Progenitor cell of endocrine pancreas (in vitro differentiated cells): ENCODE data around the gene EIF2S2. TPM values are rescaled to one million over a fixed set of nuclear protein-coding genes. Genes with fewer than 3 reads are reported as not detected.

Source experiments
- DNase-seq: peaks from one replicate; pipeline ENCODE4 v3.0.0; 2021; ENCODE audit warnings: low spot score; ENCODE audit not compliant: unreplicated experiment
- H3K27ac Mint-ChIP-seq: 2 replicates; pipeline ENCODE4 v1.8.0; 2021; ENCODE audit warnings: mild to moderate bottlenecking, moderate library complexity, mixed read lengths
- H3K27me3 Mint-ChIP-seq: 2 replicates; pipeline ENCODE4 v1.8.0; 2021; ENCODE audit warnings: mixed read lengths
- H3K36me3 Mint-ChIP-seq: 2 replicates; pipeline ENCODE4 v1.8.0; 2022; ENCODE audit warnings: mixed read lengths; ENCODE audit not compliant: insufficient read depth
- H3K4me1 Mint-ChIP-seq: 2 replicates; pipeline ENCODE4 v1.8.0; 2021; ENCODE audit warnings: low read depth, mixed read lengths
- H3K4me3 Mint-ChIP-seq: 2 replicates; pipeline ENCODE4 v1.8.0; 2021; ENCODE audit warnings: low read depth, mild to moderate bottlenecking, moderate library complexity, mixed read lengths
- H3K9me3 Mint-ChIP-seq: 2 replicates; pipeline ENCODE4 v1.8.0; 2021; ENCODE audit warnings: low read depth, mixed read lengths
- total RNA-seq: library from RNA; stranded (reverse); gene quantifications from 2 replicates; pipeline ENCODE4 v1.2.1, GENCODE V29; 2021
- TF ChIP-seq, protein P1 (sequence below): fragments of 200-600 bp; sonication (generic); IDR thresholded peaks from one replicate; pipeline ENCODE4 v1.5.0; 2021; ENCODE audit warnings: antibody characterized with exemption, mild to moderate bottlenecking; ENCODE audit not compliant: unreplicated experiment

The EIF2S2 gene
- total RNA-seq, 1 donor from 2014 or later: 84.0 TPM

DNA sequence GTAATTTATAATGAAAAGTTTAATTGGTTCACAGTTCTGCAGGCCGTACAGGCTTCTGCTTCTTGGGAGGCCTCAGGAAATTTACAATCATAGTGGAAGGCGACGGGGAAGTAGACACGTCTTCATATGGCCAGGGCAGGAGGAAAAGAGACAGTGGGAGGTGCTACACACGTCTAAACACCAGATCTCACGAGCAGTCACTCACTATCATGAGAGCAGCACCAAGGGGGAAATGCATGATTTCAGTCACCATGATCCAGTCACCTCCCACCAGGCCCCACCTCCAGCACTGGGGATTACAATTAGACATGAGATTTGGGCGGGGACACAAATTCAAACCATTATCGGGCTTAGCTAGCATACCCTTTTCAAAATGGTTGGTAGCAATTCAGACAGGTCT is 41.2 kb downstream of the EIF2S2 start:
- DNase-seq: no peak
- no peak overlapping the region for H3K4me3 Mint-ChIP-seq
- H3K36me3 Mint-ChIP-seq: no peaks in the 10 kb centered on the region
- H3K27me3 Mint-ChIP-seq: no peaks in the 10 kb centered on the region
- no peaks in the 10 kb centered on the region for H3K9me3 Mint-ChIP-seq
- TF ChIP-seq, protein P1, sequence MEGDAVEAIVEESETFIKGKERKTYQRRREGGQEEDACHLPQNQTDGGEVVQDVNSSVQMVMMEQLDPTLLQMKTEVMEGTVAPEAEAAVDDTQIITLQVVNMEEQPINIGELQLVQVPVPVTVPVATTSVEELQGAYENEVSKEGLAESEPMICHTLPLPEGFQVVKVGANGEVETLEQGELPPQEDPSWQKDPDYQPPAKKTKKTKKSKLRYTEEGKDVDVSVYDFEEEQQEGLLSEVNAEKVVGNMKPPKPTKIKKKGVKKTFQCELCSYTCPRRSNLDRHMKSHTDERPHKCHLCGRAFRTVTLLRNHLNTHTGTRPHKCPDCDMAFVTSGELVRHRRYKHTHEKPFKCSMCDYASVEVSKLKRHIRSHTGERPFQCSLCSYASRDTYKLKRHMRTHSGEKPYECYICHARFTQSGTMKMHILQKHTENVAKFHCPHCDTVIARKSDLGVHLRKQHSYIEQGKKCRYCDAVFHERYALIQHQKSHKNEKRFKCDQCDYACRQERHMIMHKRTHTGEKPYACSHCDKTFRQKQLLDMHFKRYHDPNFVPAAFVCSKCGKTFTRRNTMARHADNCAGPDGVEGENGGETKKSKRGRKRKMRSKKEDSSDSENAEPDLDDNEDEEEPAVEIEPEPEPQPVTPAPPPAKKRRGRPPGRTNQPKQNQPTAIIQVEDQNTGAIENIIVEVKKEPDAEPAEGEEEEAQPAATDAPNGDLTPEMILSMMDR: no peak
- peaks cover 6% of the 10 kb centered on the region for H3K4me1 Mint-ChIP-seq
- H3K27ac Mint-ChIP-seq: no peak overlapping the region

DNA sequence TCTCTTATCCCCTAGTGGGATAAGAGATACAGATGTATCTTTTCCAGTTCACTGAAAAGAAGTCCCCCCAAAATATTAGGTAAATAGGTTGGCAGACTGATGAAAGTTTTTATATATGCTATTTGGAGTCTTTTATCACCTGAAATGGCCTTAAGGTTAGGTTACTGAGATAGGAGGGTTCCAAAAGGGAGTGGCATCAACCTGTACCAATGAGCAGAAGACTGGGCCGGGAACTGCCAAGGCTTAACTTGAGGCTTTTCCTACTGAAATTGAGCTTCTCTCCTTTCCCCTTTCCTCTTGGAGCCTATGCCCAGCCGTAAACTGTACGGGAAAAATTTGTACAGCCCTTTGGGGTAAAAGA is 42.0 kb downstream of the EIF2S2 start:
- TF ChIP-seq, protein P1: no peak
- H3K9me3 Mint-ChIP-seq: no peaks in the 10 kb centered on the region
- H3K4me1 Mint-ChIP-seq: peaks cover 6% of the 10 kb centered on the region
- peak overlapping the region; percentile 50 for H3K27ac Mint-ChIP-seq
- no peaks in the 10 kb centered on the region for H3K27me3 Mint-ChIP-seq
- peaks cover 2% of the 10 kb centered on the region for H3K36me3 Mint-ChIP-seq
- H3K4me3 Mint-ChIP-seq: no peak overlapping the region
- DNase-seq: no peak

DNA sequence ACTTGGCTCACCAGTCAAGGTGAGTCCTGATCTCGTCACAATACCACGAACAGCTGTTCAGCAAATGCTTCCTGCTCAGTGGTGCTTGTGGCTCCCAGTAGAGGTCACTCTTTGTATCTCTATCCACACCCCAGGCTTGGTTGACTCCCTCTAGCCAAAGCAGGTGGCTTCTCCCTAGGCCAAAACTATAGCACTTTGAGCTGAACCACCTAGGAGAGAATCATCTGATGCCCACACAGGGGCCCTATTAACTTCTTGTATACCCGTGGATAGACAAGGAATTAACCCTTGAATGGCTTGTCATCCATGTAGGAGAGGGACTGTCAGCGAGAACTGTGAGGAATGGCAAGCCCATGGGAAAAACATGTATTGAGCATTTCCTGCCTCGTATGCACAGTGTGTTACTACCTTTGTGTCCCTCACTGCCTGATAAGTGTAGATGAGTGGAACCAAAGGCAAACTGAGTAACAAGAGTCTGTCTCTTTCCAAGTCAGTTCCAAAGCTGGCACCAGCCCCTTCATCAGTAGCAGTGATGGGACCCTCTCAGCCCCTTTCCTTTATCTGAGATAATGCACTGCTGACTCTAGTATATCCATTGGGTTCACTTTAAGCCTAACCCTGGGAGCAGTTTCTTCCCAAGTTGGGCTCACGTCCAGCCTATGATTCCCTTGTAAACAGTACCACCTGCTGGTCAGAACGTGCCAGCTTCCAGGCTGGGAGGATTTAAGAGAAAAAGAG is 42.5 kb downstream of the EIF2S2 start:
- Mint-ChIP-seq H3K36me3 (peaks cover 2% of the 10 kb centered on the region), H3K4me1 (peaks cover 6% of the 10 kb centered on the region), H3K27me3 (no peaks in the 10 kb centered on the region), H3K27ac (peak overlapping the region; percentile 50), H3K9me3 (no peaks in the 10 kb centered on the region), H3K4me3 (no peak overlapping the region)
- DNase-seq: peak; percentile 66
- TF ChIP-seq, protein P1: peak; percentile 97

DNA sequence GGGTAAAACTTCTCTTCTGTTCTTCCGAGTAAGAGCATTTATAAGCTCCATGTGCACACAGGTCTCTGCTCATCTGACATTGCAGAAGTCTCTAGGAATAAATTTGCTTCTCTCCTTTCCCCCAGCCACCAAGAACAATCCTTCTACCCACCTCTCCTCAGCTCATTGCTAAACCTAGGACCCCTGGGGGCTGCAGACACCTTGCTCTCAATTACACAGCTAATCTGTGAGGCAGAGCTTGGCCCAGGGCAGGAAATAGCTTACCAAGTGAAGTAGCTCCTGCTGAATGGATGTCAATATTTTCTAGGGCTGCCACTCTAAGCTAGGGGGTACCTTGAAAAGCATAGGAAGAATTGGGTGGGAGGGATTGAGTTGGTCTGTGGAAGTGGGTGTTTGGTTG is 44.0 kb downstream of the EIF2S2 start:
- Mint-ChIP-seq H3K27me3 (no peaks in the 10 kb centered on the region), H3K27ac (peak overlapping the region; percentile 47), H3K4me3 (no peak overlapping the region), H3K36me3 (peaks cover 2% of the 10 kb centered on the region), H3K4me1 (peaks cover 6% of the 10 kb centered on the region), H3K9me3 (no peaks in the 10 kb centered on the region)
- TF ChIP-seq, protein P1: no peak
- no peak for DNase-seq

DNA sequence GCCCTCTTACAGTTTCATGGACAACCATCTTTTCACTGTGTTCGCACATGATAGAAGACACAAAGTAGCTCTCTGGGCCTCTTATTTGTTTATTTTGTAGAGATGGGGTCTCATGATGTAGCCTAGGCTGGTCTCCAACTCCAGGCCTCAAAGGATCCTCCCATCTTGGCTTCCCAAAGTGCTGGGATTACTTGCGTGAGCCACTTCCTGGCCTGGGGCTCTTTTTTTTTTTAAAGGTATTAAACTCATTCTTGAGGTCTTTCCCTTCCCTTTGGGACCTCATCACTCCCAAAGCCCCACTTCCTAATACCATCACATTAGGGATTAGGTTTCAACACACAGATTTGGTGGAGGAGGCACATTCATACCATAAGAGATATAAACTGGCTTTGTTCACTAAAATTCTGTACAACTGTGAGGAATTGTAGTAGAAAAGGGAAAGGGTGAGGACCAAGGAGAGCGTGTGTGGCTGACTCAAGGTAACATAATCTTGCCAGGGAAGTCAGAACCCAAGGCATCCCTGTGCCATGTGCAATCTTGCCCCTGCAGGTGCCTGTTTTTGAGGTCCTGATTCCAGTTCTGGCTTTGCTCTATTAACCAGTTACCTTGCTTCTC is 45.5 kb downstream of the EIF2S2 start:
- H3K4me3 Mint-ChIP-seq: no peak overlapping the region
- no peak for DNase-seq
- H3K4me1 Mint-ChIP-seq: peaks cover 11% of the 10 kb centered on the region
- H3K36me3 Mint-ChIP-seq: peaks cover 2% of the 10 kb centered on the region
- no peaks in the 10 kb centered on the region for H3K9me3 Mint-ChIP-seq
- TF ChIP-seq, protein P1: no peak
- H3K27me3 Mint-ChIP-seq: no peaks in the 10 kb centered on the region
- H3K27ac Mint-ChIP-seq: no peak overlapping the region
